Coronary artery (tissue), 2 donors: ENCODE results near the gene GMPPB.
"Not testable (repeated sequence)": the region's sequence is repeated elsewhere in the genome, so short reads cannot be mapped to it uniquely, and the experiment has no call there.

Experiments
- DNase-seq: peaks from one replicate; pipeline ENCODE4 v3.0.0-alpha.2; 2017; ENCODE audit warnings: low spot score
- H3K27ac ChIP-seq, 2 donors: fragments of 200-600 bp; sonication (generic); one replicate each; pipeline ENCODE4 v1.5.1; 2016 to 2019
- H3K4me3 ChIP-seq: fragments of 200-600 bp; sonication (generic); 2 replicates; pipeline ENCODE4 v1.5.1; 2016; ENCODE audit warnings: mild to moderate bottlenecking, moderate library complexity
- TF ChIP-seq, protein P1 (sequence below): fragments of 200-600 bp; sonication (generic); IDR thresholded peaks from one replicate; pipeline ENCODE4 v1.5.1; 2019; ENCODE audit warnings: antibody characterized with exemption

The GMPPB gene

DNA sequence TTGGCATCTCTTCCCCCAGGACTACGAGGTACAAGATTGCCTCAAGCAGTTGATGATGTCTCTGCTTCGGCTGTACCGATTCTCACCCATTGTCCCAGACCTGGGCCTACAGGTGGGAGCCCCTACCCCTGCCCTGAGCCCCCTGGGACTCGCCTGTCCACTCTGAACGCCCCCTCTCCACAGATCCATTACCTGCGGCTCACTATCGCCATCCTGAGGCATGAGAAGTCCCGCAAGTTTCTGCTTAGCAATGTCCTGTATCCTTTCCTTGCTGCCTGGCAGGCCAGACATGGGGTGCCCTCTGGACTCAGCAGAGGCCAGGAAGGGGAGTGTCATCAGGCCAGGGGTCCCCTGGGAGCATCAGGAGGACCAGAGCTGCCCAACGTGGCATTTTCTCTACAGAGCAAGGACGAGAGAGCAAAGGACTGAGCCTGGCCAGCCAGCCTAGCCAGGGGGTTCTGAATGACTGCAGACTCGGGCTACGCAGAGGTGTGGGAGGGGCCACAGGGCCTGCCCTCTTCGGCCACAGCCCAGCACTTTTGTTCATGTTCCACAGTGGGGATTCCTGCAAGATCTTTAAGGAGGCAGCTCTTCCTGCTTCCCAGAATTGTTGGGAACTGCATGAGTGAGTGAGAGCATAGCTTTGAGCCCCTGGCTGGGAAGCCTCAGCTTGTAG lies 23.2 kb downstream of the GMPPB start:
- DNase-seq, result no peak

DNA sequence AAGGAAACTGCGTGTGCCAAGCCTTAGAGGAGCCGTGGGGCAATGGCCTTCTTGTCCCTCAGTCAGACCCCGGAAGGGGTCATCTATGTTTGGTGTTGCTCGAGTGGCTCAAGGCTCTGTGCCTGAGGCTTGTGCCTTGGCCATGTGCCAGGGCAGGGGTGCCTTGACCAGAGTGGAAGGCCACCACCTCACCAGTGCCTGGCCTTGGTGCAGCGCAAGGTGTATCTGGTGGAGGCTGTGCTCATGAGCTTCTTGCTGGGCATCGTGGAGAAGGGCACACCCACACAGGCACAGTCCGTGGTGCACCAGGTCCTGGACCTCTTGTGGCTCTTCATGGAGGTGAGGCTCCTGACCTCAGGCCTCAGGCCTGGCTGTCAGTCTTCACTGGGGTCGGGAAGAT lies 23.7 kb downstream of the GMPPB start:
- no peak for DNase-seq
- TF ChIP-seq, protein P1, sequence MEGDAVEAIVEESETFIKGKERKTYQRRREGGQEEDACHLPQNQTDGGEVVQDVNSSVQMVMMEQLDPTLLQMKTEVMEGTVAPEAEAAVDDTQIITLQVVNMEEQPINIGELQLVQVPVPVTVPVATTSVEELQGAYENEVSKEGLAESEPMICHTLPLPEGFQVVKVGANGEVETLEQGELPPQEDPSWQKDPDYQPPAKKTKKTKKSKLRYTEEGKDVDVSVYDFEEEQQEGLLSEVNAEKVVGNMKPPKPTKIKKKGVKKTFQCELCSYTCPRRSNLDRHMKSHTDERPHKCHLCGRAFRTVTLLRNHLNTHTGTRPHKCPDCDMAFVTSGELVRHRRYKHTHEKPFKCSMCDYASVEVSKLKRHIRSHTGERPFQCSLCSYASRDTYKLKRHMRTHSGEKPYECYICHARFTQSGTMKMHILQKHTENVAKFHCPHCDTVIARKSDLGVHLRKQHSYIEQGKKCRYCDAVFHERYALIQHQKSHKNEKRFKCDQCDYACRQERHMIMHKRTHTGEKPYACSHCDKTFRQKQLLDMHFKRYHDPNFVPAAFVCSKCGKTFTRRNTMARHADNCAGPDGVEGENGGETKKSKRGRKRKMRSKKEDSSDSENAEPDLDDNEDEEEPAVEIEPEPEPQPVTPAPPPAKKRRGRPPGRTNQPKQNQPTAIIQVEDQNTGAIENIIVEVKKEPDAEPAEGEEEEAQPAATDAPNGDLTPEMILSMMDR, result no peak
- H3K27ac ChIP-seq, result no peak overlapping the region

More for the DNA sequence above, 23.2 kb downstream of the GMPPB start:
- H3K27ac ChIP-seq, result no peak overlapping the region
- no peak overlapping the region for H3K4me3 ChIP-seq
- TF ChIP-seq, protein P1, result no peak

DNA sequence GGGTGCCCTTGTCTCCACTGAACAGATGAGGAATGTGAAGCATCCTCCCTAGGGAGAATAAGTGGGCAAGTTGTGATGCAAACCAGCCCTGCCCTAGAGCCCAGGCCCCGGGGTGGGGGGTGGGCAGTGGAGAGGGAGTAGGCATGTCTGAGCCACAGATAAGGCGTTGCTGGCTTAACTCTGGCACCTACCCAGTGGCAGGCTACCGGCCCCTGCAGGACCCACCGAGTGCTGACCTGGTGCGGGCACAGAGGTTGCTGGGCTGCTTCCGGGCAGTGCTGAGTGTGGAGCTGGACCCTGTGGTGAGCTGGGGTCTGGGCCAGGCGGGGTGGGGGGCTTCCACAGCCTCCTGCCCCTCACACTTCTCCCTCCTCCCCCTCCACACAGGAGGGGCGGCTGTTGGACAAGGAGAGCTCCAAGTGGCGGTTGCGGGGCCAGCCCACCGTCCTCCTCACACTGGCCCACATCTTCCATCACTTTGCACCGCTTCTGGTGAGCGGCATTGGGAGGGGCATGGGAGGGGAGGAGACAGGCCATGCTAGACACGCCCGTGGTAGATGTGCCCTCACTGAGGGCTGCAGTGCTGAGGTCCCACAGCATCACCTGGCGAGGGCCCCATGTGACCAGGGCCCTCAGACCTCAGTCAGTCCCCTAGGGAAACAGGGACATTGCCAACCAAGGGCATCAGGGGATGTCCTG lies 24.3 kb downstream of the GMPPB start:
- no peak overlapping the region for H3K4me3 ChIP-seq
- TF ChIP-seq, protein P1, result no peak
- no peak for DNase-seq
- H3K27ac ChIP-seq, result peak overlapping the region in 1 of 2 donors; percentile 54

More for the DNA sequence above, 23.7 kb downstream of the GMPPB start:
- H3K4me3 ChIP-seq, result no peak overlapping the region

DNA sequence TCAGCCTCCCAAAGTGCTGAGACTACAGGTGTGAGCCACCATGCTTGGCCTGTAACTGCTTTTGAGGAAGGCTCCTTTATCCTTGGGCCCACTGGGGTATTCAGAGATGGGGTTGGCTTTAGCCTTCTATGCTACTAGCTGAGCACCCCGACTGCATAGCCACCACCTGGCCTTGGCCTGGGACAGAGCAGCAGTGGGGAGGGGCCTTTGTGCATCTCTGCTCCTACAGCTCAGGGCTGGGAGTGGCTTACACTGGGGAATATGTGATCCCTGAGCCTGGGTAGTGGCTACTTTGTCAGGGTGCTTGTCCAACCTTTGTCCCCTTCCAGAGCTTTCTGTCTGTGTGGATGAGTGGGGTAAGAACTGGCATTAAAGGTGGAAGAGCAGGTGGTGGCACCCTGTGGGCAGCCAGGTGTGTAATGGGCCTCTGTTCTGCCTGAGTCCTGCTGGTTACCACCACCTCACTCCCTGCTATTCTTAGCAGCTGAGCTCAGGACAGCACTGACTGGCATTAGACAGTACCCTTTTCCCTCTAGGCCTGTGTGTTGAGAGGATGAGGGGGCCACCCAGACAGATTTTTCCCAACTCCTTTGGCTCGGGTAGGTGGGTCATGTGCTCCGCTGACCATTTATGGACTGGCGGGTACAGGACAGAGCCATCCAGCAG lies 28.3 kb downstream of the GMPPB start:
- DNase-seq, H3K4me3 ChIP-seq, H3K27ac ChIP-seq: not testable (repeated sequence)

DNA sequence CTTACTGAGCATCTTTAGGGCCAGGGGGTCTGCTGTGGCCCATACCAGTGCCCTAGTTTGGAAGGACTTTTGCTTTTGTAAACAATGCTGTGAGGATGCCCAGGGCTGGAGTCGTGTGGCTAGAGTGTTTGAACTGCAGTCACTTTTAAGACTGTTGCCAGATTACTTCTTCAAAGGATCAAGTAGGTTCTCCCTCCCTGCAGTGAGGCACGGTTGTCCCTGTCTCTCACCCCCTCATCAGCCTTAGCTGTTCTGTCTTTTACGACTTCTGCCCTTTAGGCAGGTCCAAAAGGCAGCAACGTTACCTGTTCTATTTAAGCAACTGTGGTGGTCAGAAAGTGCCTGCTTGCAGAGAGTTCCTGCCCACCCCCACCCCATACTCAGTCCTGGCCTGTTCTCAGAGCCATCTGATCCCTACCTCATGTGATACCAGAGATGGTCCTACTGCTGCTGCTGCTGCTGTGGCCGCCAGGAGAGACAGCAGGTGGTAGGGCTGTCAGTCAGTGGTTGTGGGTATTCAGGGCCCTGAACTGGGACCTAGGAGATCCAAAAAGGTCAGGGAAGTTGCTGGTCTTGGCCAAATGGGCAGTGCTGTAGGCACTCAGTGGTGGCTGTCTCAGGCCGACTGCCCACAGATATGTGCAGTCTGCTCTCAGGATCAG lies 29.2 kb downstream of the GMPPB start:
- H3K4me3 ChIP-seq, DNase-seq, H3K27ac ChIP-seq: not testable (repeated sequence)

DNA sequence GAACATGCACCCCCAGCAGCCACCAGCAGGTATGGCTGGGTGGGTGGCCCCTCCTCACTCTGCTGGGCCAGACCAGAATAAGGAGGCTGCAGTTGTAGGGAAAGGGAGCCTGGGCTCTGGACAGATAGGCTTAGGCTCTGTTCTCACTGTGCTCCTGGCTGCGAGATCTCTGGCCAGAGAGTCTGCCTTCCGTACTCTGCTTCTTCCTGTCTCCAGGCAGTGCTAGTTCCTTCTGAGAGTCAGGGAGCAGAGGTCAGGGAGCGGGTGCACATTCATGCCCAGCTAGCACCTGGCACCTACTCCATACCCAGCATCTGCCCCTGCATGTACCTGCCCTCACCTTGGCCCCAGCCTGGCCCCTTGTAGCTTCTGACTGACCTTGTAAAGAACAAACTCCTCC lies 32.3 kb downstream of the GMPPB start:
- H3K4me3 ChIP-seq, H3K27ac ChIP-seq, DNase-seq: not testable (repeated sequence)

DNA sequence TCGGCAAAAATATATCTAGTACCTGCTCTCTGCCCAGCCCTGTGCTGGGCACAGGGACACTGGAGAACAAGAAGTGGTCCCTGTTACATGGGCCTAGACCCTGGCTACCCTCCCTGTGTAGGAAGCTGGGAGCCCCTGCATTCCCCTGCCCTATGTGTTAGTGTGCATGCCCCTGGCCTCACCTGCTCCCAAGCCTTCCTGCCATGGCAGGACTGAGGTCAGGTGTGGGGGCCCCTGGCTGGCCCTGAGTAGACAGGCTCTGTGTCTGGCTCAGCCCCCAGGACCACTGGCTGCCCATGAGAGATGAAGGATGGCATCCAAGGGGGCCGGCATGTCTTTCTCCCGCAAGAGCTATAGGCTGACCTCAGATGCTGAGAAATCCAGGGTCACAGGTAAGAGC lies 32.9 kb downstream of the GMPPB start:
- H3K27ac ChIP-seq, DNase-seq: not testable (repeated sequence)
- H3K4me3 ChIP-seq, result peak overlapping the region; percentile 2

DNA sequence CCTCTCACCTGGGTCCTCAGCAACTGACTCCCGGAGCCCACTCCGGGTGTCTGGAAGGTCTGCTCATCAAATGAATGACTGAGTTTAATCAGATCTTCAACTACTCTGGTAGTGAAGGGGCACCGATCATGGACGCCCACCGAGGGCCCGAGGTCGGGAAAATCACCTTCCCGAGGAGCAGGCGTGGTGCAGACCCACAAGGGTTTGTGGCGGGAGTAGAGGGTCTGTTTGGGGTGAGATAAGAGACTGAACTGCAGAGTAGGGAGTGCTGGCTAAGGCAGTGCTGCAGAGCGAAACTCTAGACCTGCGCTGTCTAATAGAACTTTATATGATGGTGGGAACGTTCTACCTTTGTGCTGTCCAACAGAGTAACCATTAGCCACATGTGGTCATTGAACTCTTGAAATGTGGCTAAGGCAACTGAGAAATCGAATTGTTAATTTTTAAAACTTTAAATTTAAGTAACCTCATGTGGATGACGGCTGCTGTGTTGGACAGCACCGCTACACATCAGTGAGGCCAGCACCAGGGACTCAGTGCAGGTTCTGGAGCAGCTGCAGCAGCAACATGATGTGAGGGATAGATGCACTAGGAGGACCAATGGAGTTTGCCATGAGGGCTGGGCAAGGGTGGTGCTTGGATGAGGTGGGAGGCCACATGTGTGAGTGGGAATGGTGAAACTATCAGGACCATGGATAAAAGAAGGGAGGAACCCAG lies 33.7 kb downstream of the GMPPB start:
- Histone ChIP-seq H3K4me3 (peak overlapping the region; percentile 85), H3K27ac (peak overlapping the region; percentile 50 to 76)
- not testable (repeated sequence) for DNase-seq
